Caco-2 (cell line): ENCODE data around the gene SEC16A. TPM values are rescaled to one million over a fixed set of nuclear protein-coding genes. Genes with fewer than 3 reads are reported as not detected.
A peak's percentile ranks its signal among the peaks of the same experiment; 100 is the strongest.

Experiments
- BruUV-seq: library from RNA; stranded (reverse); fragments of 400-500 nt; replicated peaks from 2 replicates; lab custom pipeline; 2021; lab: Mats Ljungman, UMichigan
- CTCF ChIA-PET: fragments of 300-600 bp; sonication (Branson Sonifier 250); formaldehyde crosslinking; loops from one replicate; lab custom pipeline; 2022; ENCODE audit warnings: antibody characterized with exemption; lab: Charles Lee
- POLR2A ChIA-PET: fragments of 300-600 bp; sonication (Branson Sonifier 250); formaldehyde crosslinking; loops from one replicate; lab custom pipeline; 2022; ENCODE audit warnings: antibody characterized with exemption; lab: Charles Lee
- DNase-seq, 2 experiments: peaks; one replicate each; pipeline versions ENCODE4 v3.0.0 to v3.0.0-alpha.2; 2020 to 2022
- H3K27me3 ChIP-seq: replicated peaks from 2 replicates; pipeline ENCODE4 v1.6.0; 2011; ENCODE audit warnings: low read length; ENCODE audit not compliant: control insufficient read depth, insufficient read depth
- H3K36me3 ChIP-seq: 2 replicates; pipeline ENCODE4 v1.5.1; 2011; ENCODE audit warnings: low read length; ENCODE audit not compliant: control insufficient read depth, insufficient read depth
- H3K4me1 ChIP-seq: fragments of 250-450 bp; sonication (Bioruptor Pico); 2 replicates; pipeline ENCODE4 v1.5.1; 2020; ENCODE audit warnings: mild to moderate bottlenecking
- H3K4me3 ChIP-seq: 2 replicates; pipeline ENCODE4 v1.5.1; 2011; ENCODE audit warnings: low read depth, mild to moderate bottlenecking, control low read depth, low read length
- H3K9me3 ChIP-seq: fragments of 250-450 bp; sonication (Bioruptor Pico); 2 replicates; pipeline ENCODE4 v1.5.1; 2020; ENCODE audit warnings: mild to moderate bottlenecking, moderate library complexity
- H3K27ac Mint-ChIP-seq: one replicate; pipeline ENCODE4 v1.8.0; 2022; ENCODE audit warnings: mixed read lengths; ENCODE audit not compliant: unreplicated experiment
- H3K27me3 Mint-ChIP-seq: one replicate; pipeline ENCODE4 v1.8.0; 2022; ENCODE audit warnings: mixed read lengths; ENCODE audit not compliant: insufficient read depth, unreplicated experiment
- H3K36me3 Mint-ChIP-seq: one replicate; pipeline ENCODE4 v1.8.0; 2022; ENCODE audit warnings: mild to moderate bottlenecking, mixed read lengths; ENCODE audit not compliant: insufficient read depth, unreplicated experiment
- H3K4me1 Mint-ChIP-seq: one replicate; pipeline ENCODE4 v1.8.0; 2022; ENCODE audit warnings: low read depth, mixed read lengths; ENCODE audit not compliant: unreplicated experiment
- H3K4me3 Mint-ChIP-seq: one replicate; pipeline ENCODE4 v1.8.0; 2022; ENCODE audit warnings: mild to moderate bottlenecking, moderate library complexity, mixed read lengths; ENCODE audit not compliant: unreplicated experiment
- H3K9me3 Mint-ChIP-seq: one replicate; pipeline ENCODE4 v1.8.0; 2022; ENCODE audit warnings: mixed read lengths; ENCODE audit not compliant: unreplicated experiment
- intact Hi-C: fragments of 100-400 bp; cut with micrococcal nuclease; formaldehyde crosslinking; loops from one replicate; pipeline ENCODE4 v1.10.0; 2022; ENCODE audit not compliant: unreplicated experiment
- total RNA-seq: library from RNA; stranded (reverse); gene quantifications from 2 replicates; pipeline ENCODE4 v1.2.3, GENCODE V29; 2022
- TF ChIP-seq, protein P1 (sequence below), 2 experiments: fragments of 200-600 bp in 1 of 2; IDR thresholded peaks; 1 replicate in 1 of 2; 2 replicates in 1 of 2; pipeline versions ENCODE4 v1.5.1 to v1.8.0; 2011 to 2022; ENCODE audit warnings: antibody characterized with exemption in 1 of 2, control low read depth in 1 of 2, inconsistent platforms in 1 of 2, low read depth in 1 of 2, low read length in 1 of 2, mild to moderate bottlenecking in 1 of 2, moderate library complexity in 1 of 2; ENCODE audit not compliant: insufficient read depth in 1 of 2, severe bottlenecking in 1 of 2, unreplicated experiment in 1 of 2

The SEC16A gene
- total RNA-seq, 1 experiment from 2014 or later, result 76.4 TPM

DNA sequence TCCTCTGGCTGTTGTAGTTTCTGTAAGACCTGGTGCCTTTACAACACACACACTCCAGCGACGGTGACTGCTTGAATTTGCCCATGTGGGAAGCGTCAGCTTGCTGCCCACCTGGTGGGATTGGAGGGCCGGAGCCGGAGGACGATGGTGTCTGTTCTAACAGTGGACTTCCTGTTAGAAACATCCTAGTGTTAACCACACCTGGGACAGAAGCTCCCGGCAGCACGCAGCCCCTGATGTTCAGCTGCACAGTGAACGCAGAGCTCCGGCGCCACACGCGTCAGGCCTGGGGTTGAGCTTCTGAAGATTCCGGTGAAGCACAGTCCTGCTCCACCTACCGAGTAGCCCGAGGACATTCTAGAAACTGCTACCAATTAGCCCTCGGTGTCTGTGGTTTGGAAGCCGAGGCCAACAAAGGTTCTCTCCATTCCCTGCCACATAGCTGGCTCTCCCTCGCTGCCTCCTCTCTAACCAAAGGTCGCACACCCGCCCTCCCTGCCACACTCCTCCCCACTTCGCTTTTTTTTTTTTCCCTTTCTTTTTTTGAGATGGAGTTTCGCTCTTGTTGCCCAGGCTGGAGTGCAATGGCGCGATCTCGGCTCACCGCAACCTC is 58.0 kb downstream of the SEC16A start:
- Mint-ChIP-seq H3K27me3 (no peaks in the 10 kb centered on the region), H3K4me3 (no peak overlapping the region), H3K4me1 (no peaks in the 10 kb centered on the region), H3K27ac (no peak overlapping the region), H3K9me3 (no peaks in the 10 kb centered on the region), H3K36me3 (peaks cover 83% of the 10 kb centered on the region)
- Histone ChIP-seq H3K4me1 (no peaks in the 10 kb centered on the region), H3K4me3 (no peak overlapping the region), H3K9me3 (no peaks in the 10 kb centered on the region), H3K36me3 (peaks cover 2% of the 10 kb centered on the region; the same call in 1 of the 2 replicates), H3K27me3 (no peaks in the 10 kb centered on the region)
- CTCF ChIA-PET, result no interaction called here
- no TSS peak for BruUV-seq
- DNase-seq, result no peak
- intact Hi-C loops, result no loop called here
- TF ChIP-seq, protein P1, sequence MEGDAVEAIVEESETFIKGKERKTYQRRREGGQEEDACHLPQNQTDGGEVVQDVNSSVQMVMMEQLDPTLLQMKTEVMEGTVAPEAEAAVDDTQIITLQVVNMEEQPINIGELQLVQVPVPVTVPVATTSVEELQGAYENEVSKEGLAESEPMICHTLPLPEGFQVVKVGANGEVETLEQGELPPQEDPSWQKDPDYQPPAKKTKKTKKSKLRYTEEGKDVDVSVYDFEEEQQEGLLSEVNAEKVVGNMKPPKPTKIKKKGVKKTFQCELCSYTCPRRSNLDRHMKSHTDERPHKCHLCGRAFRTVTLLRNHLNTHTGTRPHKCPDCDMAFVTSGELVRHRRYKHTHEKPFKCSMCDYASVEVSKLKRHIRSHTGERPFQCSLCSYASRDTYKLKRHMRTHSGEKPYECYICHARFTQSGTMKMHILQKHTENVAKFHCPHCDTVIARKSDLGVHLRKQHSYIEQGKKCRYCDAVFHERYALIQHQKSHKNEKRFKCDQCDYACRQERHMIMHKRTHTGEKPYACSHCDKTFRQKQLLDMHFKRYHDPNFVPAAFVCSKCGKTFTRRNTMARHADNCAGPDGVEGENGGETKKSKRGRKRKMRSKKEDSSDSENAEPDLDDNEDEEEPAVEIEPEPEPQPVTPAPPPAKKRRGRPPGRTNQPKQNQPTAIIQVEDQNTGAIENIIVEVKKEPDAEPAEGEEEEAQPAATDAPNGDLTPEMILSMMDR (IDR thresholded peaks at IDR 0.05; ENCODE audit: insufficient read depth in 1 of 2, low read depth in 1 of 2, low read length in 1 of 2, severe bottlenecking in 1 of 2, unreplicated experiment in 1 of 2), result no peak
- POLR2A ChIA-PET, result no interaction called here

DNA sequence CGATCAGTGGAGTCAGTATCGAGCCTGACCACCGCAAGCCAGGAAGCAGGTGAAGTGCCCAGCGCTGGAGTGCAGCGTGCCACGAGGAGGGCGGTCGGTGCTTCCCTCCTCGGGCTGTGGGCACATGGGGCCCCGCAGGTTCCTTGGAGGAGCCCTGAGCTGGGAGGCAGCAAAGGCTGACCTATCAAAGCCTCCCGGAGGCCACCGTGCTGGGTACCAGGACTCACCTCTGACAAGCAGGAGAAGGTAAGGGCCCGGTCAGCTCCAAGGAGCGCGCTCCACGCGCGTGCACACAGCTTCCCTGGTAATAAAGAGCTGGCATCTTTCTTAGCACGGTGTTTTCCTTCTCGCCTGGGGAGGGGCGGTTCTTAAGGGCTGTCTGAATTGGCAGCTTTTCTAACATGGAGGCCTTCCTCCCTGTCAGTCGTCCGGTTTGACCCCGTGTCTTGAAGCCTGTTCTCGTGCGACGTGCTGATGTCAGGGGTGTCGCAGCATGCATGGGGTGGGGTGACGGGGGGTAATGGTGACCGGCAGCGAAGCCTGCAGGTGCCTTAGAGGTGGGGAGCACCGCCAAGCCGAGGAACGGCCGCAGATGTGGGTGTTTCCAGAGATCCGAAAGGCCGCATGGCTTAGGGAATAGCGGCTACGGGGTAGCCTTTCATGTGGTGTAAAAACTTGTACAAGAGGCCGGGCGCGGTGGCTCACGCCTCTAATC is 59.3 kb downstream of the SEC16A start:
- Histone ChIP-seq H3K36me3 (peaks cover 1% of the 10 kb centered on the region; the same call in 1 of the 2 replicates), H3K27me3 (no peaks in the 10 kb centered on the region), H3K9me3 (no peaks in the 10 kb centered on the region), H3K4me3 (no peak overlapping the region), H3K4me1 (no peaks in the 10 kb centered on the region)
- H3K4me3 Mint-ChIP-seq, result no peak overlapping the region
- no peak for DNase-seq
- H3K36me3 Mint-ChIP-seq, result peaks cover 86% of the 10 kb centered on the region
- H3K9me3 Mint-ChIP-seq, result no peaks in the 10 kb centered on the region
- no peaks in the 10 kb centered on the region for H3K27me3 Mint-ChIP-seq
- ChIA-PET CTCF (interaction anchor here (0.6 kb wide), 1 partner anchor 22 kb away, joined by 3 read pairs; no protein-coding TSS in a partner anchor), POLR2A (no interaction called here)
- no peaks in the 10 kb centered on the region for H3K4me1 Mint-ChIP-seq
- intact Hi-C loops, result no loop called here
- no peak overlapping the region for H3K27ac Mint-ChIP-seq
- TSS peak; percentile 62 for BruUV-seq
- TF ChIP-seq, protein P1 (IDR thresholded peaks at IDR 0.05; ENCODE audit: insufficient read depth in 1 of 2, low read depth in 1 of 2, low read length in 1 of 2, severe bottlenecking in 1 of 2, unreplicated experiment in 1 of 2), result no peak

DNA sequence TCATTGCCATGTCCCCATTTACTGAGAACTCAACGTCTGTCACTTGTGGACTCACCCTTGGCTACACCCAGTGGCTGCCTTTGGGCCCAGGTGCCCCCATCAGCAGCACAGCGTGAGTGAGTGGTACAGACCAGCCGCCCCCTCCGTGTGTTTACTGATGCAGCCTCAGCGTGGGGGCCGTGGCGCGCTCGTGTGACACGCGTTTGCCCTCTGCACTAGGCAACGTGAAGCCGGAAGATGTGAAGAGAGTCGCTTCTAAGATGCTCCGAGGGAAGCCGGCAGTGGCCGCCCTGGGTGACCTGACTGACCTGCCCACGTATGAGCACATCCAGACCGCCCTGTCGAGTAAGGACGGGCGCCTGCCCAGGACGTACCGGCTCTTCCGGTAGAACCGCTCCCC is 60.0 kb downstream of the SEC16A start:
- Histone ChIP-seq H3K36me3 (peaks cover 3% of the 10 kb centered on the region; the same call in 1 of the 2 replicates), H3K27me3 (no peaks in the 10 kb centered on the region), H3K4me3 (no peak overlapping the region), H3K4me1 (no peaks in the 10 kb centered on the region), H3K9me3 (no peaks in the 10 kb centered on the region)
- CTCF ChIA-PET, result interaction anchor here (0.6 kb wide), 1 partner anchor 22 kb away, joined by 3 read pairs; no protein-coding TSS in a partner anchor
- H3K27me3 Mint-ChIP-seq, result no peaks in the 10 kb centered on the region
- POLR2A ChIA-PET, result no interaction called here
- TF ChIP-seq, protein P1 (IDR thresholded peaks at IDR 0.05; ENCODE audit: insufficient read depth in 1 of 2, low read depth in 1 of 2, low read length in 1 of 2, severe bottlenecking in 1 of 2, unreplicated experiment in 1 of 2), result no peak
- no peak overlapping the region for H3K4me3 Mint-ChIP-seq
- no TSS peak for BruUV-seq
- no peaks in the 10 kb centered on the region for H3K9me3 Mint-ChIP-seq
- H3K4me1 Mint-ChIP-seq, result no peaks in the 10 kb centered on the region
- peaks cover 88% of the 10 kb centered on the region for H3K36me3 Mint-ChIP-seq
- DNase-seq, result no peak
- intact Hi-C loops, result no loop called here
- H3K27ac Mint-ChIP-seq, result no peak overlapping the region
